Spleen (tissue), 7 donors: ENCODE results near the gene VPS26B.

Experiments
- CTCF ChIP-seq, 11 experiments: fragments of 200-600 bp in 7 of 11; fragments of 450-650 bp in 4 of 11; sonication (generic) in 4 of 11; IDR thresholded peaks in 8 of 11; conservative IDR thresholded peaks in 3 of 11; 1 replicate in 7 of 11; 2 replicates in 4 of 11; pipeline versions ENCODE4 v1.4.0 to v1.8.0; 2016 to 2021; ENCODE audit warnings: antibody characterized with exemption in 11 of 11, inconsistent platforms in 4 of 11, mild to moderate bottlenecking in 1 of 11
- POLR2A ChIP-seq, 3 donors: fragments of 450-650 bp; IDR thresholded peaks; one replicate each; pipeline ENCODE4 v1.5.1; 2017; ENCODE audit warnings: antibody characterized with exemption in 3 of 3, mild to moderate bottlenecking in 1 of 3
- POLR2AphosphoS5 ChIP-seq, 3 donors: sonication (generic); formaldehyde crosslinking; IDR thresholded peaks; one replicate each; pipeline ENCODE4 v1.5.1; 2017; ENCODE audit warnings: antibody characterized with exemption in 3 of 3
- donor health status: DM: no; HTN: no; CAD: no; lungs with moderate emphysema.
- donor health status: DM: no; HTN: no; CAD: no.
- donor health status: DM: no; HTN: no; CAD: no.

- TF ChIP-seq POLR2A (IDR thresholded peaks at IDR 0.05) (no peak), CTCF (IDR thresholded peaks at IDR 0.05 in 8 of 11, conservative IDR thresholded peaks at IDR 0.05 in 3 of 11) (no peak), POLR2AphosphoS5 (IDR thresholded peaks at IDR 0.05) (no peak)
These were observed 36.5 kb downstream of the VPS26B start for GRCh38 chr11:134260983-134261382.
